ENCODE results near the gene BRD3OS.
A peak's percentile ranks its signal among the peaks of the same experiment; 100 is the strongest.

Gene BRD3OS

DNA sequence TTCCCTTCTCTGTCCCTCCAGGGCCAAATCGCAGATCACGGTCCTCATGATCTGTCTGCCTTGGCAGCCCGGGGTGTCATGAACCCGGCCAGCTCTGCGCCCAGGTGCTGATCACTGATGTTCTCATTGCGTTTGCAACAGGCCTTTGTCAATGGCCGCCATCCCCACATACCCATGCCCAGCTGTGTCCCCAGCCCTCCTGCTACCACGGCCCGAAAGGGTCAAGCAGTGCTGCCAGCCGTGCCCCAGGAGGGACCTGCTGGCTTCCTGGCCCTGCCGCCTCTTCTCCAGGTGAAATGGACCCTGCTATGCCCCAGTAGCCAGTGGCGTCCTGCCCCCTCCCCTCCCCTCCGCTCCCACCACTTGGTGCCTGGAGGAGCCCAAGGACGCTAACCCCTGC lies 20.4 kb upstream of the BRD3OS start:
- DNase-seq (ENCODE audit: low spot score) = no peak

- DNase-seq (ENCODE audit: low spot score) = no peak
These were observed 19.9 kb upstream of the BRD3OS start for GRCh38 chr9:134005381-134005780.

DNA sequence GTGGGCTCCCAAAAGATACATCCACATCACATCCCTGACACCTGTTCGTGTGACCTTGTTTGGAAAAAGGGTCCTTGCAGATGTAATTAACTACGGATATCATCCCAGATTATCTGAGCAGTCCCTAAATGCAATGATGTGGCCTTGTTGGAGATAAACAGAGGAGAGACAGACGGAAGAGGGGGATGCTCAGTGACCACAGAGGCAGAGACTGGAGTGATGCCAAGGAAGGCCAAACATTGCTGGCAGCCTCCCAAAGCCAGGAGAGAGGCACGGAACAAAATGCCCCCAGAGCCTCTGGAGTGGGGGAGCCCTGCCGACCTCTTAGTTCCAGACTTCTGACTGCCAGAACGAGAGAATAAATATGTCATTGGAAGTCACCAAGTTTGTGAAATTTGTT lies 18.1 kb upstream of the BRD3OS start:
- DNase-seq (ENCODE audit: low spot score) = no peak

- no peak for DNase-seq (ENCODE audit: low spot score)
These were observed 17.7 kb upstream of the BRD3OS start for GRCh38 chr9:134007571-134007970.

GRCh38 chr9:134010310-134011173 lies 14.7 kb upstream of the BRD3OS start:
- DNase-seq (ENCODE audit: low spot score) = no peak

GRCh38 chr9:134011401-134011800 lies 13.9 kb upstream of the BRD3OS start:
- no peak for DNase-seq (ENCODE audit: low spot score)

GRCh38 chr9:134014946-134015345 lies 10.3 kb upstream of the BRD3OS start:
- no peak for DNase-seq (ENCODE audit: low spot score)

GRCh38 chr9:134024214-134024792 lies 978 bp upstream of the BRD3OS start:
- DNase-seq (ENCODE audit: low spot score) = no peak

DNA sequence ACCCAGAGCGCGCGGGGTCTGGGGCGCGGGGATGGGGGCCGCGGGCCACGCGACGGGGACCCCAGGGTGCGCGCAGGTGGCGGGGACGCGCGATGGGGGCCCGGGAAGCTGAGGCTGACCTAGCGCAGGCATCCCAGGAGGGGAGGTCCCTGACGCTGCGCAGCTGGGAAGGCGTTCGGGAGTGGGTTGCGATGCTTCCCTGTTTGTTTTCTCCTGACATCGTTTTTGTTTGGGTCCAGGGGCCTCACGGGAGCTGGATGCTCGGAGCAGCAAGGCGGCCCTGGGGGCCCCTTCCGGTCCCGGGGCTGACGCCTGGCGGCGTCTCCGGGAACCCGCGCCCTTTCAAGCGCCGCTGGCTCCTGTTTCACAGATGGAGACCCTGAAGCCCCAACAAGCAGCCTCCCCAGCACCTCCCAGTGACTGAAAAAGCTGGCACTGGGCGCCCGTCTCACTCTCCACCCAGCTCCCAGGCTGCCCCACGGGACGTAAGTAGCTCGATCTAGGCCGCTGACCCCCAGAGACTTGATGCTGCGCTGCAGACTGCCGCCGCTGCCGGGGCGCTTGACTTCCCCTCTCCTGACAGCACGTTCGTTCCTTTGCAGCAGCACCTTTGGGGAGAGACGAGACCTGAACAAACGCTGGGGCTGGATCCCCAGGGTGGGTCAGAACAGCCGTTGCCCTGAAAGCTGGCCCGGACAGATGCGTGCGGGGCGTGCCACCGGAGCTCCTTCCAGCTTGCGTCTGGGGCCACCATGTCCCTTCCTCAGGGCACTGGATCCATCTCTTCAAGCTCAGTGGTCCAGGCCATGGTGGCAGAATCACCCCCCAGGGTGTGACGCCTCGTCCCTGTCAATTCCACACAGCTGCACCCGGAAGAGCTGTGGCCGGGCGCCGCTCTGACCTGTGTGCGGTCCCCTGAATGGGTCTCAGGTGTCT lies 593 bp downstream of the BRD3OS start:
- peak; percentile 71 for DNase-seq (ENCODE audit: low spot score)

DNA sequence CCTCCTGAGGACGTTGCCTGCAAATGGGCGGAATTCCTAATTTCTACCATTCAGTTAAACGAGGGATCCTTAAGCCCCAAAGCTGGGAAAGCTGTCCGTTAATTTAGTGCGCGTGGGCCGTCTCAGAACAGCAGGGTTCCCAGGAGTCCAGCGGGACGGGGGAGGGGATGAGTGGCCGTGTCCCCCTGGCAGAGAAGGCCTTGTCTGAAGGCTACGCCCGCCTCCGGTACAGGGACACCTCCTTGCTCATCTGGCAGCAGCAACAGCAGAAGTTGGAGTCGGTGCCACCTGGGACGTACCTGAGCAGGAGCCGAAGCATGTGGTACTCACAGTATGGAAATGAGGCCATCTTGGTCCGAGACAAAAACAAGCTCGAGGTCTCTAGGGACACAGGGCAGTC lies 1.3 kb downstream of the BRD3OS start:
- DNase-seq (ENCODE audit: low spot score) = no peak

DNA sequence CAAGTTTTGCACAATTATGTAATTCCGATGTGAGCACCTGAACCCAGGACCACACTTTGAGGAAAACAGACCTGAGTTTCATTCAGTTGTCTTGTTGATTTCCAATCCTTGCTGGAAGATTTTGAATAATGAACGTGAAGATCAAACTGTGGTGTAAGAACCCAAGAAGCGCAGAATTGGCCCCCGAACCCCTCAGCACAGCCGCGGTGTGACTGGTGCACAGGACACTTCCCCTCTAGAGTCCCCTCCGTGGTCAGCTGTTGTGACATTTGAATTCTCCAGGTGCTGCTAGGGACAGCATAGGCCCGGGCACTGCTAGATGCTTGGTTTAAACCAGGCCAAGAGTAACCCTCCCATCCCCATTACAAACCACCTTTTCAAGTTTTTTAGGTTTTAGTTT lies 1.7 kb downstream of the BRD3OS start:
- no peak for DNase-seq (ENCODE audit: low spot score)

DNA sequence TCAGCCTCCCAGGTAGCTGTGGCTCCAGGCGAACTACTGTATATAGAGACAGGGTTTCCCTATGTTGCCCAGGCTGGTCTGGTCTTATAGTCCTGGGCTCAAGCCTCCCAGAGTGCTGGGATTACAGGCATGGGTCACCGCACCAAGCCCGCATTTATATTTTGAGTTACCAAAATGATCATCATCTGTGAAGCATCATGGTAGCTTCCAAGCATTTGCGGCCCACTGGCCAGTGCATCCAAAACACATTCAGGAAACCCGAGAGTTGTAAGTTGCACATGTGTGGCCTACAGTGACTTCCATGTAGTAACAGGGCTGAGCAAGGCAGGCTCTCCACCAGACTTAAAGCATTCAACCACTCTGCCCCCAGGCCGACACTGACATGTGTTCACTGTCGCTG lies 2.3 kb downstream of the BRD3OS start:
- no peak for DNase-seq (ENCODE audit: low spot score)

GRCh38 chr9:134028076-134028475 lies 2.8 kb downstream of the BRD3OS start:
- DNase-seq (ENCODE audit: low spot score) = no peak

- no peak for DNase-seq (ENCODE audit: low spot score)
These were observed 3.4 kb downstream of the BRD3OS start for GRCh38 chr9:134028575-134029247.

DNA sequence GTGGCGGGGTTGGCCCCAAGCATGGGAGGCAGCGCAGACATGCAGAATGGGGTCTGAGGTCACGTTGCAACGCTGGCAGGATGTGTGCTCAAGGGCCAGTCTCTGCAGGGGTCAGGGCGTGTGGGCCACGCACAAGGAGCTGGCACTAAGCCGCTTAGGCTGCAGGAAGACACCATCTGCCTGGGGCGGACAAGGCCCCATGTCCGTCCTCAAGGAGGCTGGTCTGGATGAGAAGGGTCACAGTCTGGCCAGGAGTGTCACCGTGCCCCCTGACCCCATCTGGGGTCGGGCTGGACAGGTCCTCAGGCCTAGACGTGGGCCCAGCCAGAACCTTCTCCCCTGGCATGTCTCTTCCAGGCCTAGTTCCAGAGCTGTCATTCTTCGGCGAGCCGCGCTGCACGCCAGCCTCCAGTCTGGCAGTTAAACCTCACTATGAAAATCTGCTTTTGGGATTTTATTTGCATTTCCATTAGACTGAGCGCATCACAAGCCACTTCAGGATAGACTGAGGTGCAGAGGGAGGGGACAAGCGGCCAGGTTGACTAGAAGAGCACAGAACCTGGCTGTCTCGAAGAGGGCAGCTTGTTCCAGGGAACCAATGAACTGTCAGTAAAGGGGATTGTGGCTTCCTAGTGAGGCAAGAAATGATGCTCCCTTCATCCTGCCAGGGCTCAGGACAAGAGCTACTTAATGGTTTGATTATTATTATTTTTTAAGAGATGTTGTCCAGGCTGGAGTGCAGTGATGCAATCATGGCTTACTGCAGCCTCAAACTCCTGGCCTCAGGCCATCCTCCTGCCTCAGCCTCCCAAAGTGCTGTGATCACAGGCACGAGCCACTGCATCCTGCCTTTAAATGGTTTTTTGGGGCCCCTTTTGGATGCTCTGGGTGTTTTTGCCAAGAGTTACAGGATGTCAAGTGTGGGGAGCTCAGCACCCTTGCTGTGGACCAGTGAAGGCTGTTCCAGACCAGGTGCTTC lies 4.3 kb downstream of the BRD3OS start:
- no peak for DNase-seq (ENCODE audit: low spot score)

GRCh38 chr9:134030821-134031470 lies 5.7 kb downstream of the BRD3OS start:
- DNase-seq (ENCODE audit: low spot score) = no peak

GRCh38 chr9:134031783-134032182 lies 6.5 kb downstream of the BRD3OS start:
- DNase-seq (ENCODE audit: low spot score) = no peak

DNA sequence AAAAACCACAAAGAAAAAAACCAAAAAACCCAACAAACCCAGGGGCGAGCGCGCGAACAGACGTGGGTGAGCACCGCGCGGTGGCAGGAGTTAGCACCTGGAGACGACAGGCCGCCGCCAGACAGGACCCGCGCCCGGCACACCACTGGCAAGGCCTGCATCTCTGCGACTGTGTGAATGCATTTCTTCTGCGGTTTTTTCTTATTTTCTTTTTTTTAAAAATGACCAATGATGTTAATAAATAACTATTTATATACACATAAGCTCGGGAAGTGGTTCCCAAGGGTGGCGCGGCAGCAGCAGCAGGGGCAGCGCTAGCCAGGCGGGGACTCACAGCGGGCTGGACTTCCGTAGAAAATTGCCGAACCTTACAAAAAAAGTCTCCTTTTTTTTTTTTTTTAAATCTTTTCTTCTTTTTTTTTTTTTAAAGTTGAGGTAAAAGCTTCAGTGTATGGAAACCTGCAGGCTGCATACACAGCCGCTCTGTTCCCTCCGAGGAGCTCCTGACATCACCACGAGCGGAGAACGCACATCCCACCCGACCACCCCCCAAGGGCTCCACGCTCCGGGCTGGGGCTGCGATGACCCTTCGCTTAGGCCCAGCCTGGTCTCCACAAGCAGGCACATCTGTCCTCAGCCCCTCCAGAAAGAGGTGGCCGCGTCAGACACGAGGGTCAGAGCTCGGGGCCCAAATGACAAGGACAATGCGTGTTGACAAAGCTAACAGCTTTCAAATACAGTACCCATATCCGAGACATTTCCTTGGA lies 7.4 kb downstream of the BRD3OS start:
- no peak for DNase-seq (ENCODE audit: low spot score)

DNA sequence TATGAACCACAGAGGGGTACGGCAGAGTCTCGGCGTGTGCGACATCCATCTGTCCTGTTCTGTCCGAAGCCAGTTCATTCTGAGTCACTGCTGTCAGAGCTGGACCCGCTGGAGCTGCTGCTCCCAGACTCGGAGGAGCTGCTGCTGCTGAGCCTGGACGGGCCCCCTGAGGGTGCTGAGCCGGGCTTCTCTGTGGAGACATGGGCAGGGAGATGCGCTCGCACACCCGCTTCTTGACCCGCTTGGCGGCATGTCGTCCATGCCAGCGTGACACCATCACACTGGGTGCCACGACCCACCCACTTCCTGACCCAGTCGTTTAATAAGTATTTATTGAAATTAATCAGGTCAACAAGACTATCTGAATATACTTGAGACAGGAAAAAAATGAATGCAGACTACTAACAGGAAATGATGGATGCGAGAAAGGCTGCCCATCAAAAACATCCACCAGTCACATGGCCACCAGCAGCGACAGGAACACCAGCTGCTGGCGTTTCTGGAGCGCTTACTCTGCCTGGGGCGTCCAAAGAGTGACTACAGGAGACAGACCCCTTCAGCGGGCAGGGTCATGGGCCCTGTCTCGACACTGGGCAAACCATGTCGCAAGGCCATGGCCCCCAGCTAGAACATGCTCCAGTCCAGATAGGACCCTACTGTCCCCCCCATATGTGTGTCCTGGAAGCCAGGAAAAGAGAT lies 8.4 kb downstream of the BRD3OS start:
- no peak for DNase-seq (ENCODE audit: low spot score)

Data from germinal center (tissue), 1 donor.